ENCODE measurements around the gene FAM117A. TPM values are rescaled to one million over a fixed set of nuclear protein-coding genes. Genes with fewer than 3 reads are reported as not detected.
"Not testable (repeated sequence)": the region's sequence is repeated elsewhere in the genome, so short reads cannot be mapped to it uniquely, and the experiment has no call there.

FAM117A gene
- total RNA-seq, 2 experiments from 2014 or later: 31.6 to 44.9 TPM

DNA sequence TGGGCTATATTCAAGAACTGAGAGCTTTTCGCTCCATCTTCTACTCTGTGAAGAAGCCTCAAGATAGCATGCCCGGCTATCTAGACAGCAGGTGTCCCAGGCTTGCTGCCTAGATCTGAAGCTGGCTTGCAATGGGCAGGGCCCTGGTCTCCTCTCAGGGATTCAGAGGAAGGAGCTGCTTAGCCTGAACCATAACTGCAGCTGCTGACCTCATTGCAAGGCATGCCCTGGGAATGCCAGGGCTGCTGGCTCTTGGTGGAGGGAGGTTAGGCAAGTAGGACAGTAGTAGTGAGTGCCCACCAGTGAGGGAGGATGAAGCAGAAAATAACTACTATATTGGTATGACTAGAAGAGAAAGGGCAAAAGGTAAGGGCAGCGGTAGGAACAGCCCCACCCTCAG, 34.9 kb downstream of the FAM117A start:
- H3K27me3 Mint-ChIP-seq: no peaks in the 10 kb centered on the region
- H3K9me3 Mint-ChIP-seq (ENCODE audit: low read depth): no peaks in the 10 kb centered on the region
- H3K27ac Mint-ChIP-seq: peak overlapping the region; percentile 33
- no peak for ATAC-seq
- no peak for DNase-seq
- H3K36me3 Mint-ChIP-seq: peaks cover 63% of the 10 kb centered on the region
- peaks cover 50% of the 10 kb centered on the region for H3K4me1 Mint-ChIP-seq
- CTCF ChIA-PET: interaction anchor here (1.2 to 2.5 kb wide), 4 partner anchors 14 to 28 kb away, joined by 3 to 9 read pairs (median 4); partner anchors contain the start of gene SLC35B1
- no peak overlapping the region for H3K4me3 Mint-ChIP-seq

DNA sequence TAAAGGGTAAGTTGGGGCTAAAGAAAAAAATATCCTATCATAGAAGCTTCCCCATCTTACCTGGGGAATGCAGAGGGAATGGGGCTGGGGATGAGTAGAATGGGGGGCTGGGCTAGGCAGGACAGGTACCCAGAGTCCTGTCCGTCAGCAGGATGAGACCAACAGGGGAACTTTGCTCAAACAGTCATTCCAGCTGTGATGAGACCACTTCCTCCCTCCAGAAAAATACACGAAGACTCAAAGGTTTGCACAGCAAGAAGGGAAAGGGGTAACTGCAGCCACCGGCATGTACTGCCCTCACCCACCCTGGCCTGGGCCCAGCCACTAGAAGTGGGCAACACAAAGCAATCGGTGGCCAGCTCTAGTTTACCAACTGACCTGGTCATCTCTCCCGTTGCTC, 35.5 kb downstream of the FAM117A start:
- Mint-ChIP-seq H3K27me3 (no peaks in the 10 kb centered on the region), H3K36me3 (peaks cover 62% of the 10 kb centered on the region), H3K4me1 (peaks cover 50% of the 10 kb centered on the region), H3K4me3 (no peak overlapping the region), H3K9me3 (ENCODE audit: low read depth) (no peaks in the 10 kb centered on the region), H3K27ac (peak overlapping the region; percentile 33)
- CTCF ChIA-PET: interaction anchor here (1.0 to 2.5 kb wide), 5 partner anchors 13 to 44 kb away, joined by 3 to 9 read pairs (median 3); partner anchors contain the start of gene SLC35B1
- ATAC-seq (no peak), DNase-seq (no peak)

DNA sequence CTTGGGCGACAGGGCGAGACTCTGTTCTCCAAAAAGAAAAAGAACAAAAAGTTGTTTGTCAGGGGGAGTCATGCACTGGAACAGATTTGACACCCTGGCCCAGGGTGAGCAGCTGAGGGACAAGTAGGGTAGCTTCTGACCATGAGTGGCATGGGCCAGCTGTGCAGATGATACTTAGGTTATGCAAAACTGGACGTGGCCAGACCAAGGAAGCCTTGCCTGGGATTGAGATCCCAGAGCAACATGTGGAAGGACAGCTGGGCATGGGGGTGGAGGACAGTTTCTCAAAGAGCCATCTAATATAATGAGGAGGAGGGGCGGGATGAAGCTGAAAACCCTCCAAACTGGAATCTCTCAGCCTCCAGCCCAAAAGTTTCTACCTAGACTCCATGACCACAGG, 36.6 kb downstream of the FAM117A start:
- Mint-ChIP-seq H3K4me3 (no peak overlapping the region), H3K9me3 (ENCODE audit: low read depth) (no peaks in the 10 kb centered on the region), H3K4me1 (peaks cover 42% of the 10 kb centered on the region), H3K27ac (no peak overlapping the region), H3K27me3 (no peaks in the 10 kb centered on the region), H3K36me3 (peaks cover 55% of the 10 kb centered on the region)
- CTCF ChIA-PET: interaction anchor here (0.6 to 2.2 kb wide), 3 partner anchors 19 to 45 kb away, joined by 3 to 8 read pairs (median 3); partner anchors contain the start of gene SLC35B1
- no peak for DNase-seq
- ATAC-seq: no peak

DNA sequence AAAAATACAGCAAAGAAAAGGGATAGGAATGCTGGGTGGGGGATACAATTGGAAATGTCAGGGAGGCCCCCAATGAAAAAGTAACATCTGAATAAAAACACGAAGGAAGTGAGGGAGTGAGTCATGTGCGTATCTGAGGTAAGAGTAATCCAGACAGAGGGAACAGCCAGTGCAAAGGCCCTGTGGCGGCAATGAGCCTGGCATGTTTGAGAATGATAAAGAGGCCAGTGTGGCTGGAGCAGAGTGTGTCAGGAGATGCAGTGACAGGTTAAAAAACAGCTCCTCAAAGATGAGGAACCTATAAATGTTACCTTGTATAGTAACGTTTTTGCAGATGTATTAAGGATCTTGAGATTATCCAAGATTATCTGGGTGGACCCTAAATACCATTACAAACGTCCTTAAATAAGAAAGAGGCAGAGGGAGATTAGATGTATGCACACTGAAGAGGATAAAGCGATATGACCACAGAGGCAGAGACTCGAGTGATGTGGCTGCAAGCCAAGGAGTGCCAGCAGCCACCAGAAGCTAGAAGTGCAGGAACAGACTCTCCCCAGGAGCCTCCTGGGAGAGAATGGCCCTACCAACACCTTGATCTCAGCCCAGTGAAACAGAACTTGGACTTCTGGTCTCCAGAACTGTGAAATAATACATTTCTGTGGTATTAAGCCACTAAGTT, 38.3 kb downstream of the FAM117A start:
- CTCF ChIA-PET: interaction anchor here (1.0 kb wide), 1 partner anchor 21 kb away, joined by 3 read pairs; no protein-coding TSS in a partner anchor
- DNase-seq: no peak
- peaks cover 48% of the 10 kb centered on the region for H3K36me3 Mint-ChIP-seq

DNA sequence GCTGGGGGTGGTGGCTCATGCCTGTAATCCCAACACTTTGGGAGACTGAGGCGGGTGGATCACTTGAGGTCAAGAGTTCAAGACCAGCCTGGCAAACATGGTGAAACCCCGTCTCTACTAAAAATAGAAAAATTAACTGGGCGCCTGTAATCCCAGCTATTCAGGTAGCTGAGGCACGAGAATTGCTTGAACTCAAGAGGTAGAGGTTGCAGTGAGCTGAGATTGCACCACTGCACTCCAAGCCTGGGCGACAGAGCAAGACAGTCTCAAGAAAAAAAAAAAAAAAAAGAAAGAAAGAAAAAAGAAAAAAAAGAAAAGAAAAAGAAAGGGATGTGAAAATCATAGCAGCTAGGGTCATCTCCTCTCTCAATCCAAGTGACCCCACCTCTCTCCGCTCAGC, 39.4 kb downstream of the FAM117A start:
- H3K4me3 Mint-ChIP-seq; H3K27ac Mint-ChIP-seq; H3K9me3 Mint-ChIP-seq (ENCODE audit: low read depth); DNase-seq; H3K27me3 Mint-ChIP-seq; ATAC-seq: not testable (repeated sequence)
- Mint-ChIP-seq H3K36me3 (peaks cover 50% of the 10 kb centered on the region), H3K4me1 (peaks cover 26% of the 10 kb centered on the region)
- CTCF ChIA-PET: interaction anchor here (0.9 to 1.4 kb wide), 2 partner anchors 10 to 15 kb away, joined by 3 to 5 read pairs; no protein-coding TSS in a partner anchor

More for the DNA sequence above, 38.3 kb downstream of the FAM117A start:
- H3K27me3 Mint-ChIP-seq: no peaks in the 10 kb centered on the region
- H3K27ac Mint-ChIP-seq: no peak overlapping the region
- H3K4me3 Mint-ChIP-seq: no peak overlapping the region
- no peaks in the 10 kb centered on the region for H3K9me3 Mint-ChIP-seq (ENCODE audit: low read depth)
- ATAC-seq: no peak
- peaks cover 32% of the 10 kb centered on the region for H3K4me1 Mint-ChIP-seq

DNA sequence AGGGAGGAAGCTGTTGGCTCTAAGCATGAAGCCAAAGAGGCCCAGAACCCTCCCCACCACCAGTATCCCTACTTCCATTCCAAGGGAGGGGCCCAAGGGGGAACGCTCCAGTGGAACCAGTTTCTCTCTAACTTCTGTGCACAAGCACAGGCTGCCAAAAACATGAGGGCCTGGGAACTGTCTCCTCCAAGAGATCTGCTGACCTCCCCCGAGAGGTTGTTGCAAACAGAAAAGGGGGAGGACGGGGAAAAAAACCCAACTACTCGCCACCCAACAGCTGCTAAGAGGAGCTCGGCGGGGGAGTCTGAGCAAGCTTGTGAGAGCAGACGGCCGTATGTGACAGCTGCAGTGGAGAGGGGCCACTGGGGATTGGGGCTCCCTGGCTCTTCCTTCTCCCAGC, 40.5 kb downstream of the FAM117A start:
- H3K36me3 Mint-ChIP-seq: peaks cover 50% of the 10 kb centered on the region
- H3K4me1 Mint-ChIP-seq: peaks cover 18% of the 10 kb centered on the region
- no peaks in the 10 kb centered on the region for H3K27me3 Mint-ChIP-seq
- CTCF ChIA-PET: interaction anchor here (1.4 kb wide), 1 partner anchor 16 kb away, joined by 5 read pairs; no protein-coding TSS in a partner anchor
- no peak overlapping the region for H3K4me3 Mint-ChIP-seq
- no peak overlapping the region for H3K27ac Mint-ChIP-seq
- no peak for ATAC-seq
- no peak for DNase-seq
- no peaks in the 10 kb centered on the region for H3K9me3 Mint-ChIP-seq (ENCODE audit: low read depth)

DNA sequence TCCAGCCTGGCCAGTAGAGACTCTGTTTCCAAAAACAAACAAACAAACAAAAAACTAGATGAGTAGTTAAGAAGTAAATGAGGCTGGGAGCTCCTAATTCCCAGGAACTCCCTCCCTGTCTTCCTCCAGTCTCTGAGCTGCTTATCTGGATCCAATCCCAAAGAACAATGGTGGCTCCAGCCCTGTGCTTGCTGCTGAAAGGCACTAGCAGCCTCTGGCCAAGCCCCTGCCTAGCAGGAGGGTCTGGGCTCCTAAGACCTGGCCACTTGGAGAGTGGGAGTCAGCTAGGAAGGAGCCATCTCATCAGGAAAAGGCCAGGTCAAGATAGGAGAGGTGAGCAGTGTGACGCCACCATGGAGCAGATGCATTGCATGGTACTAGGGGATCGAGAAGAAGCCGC, 41.9 kb downstream of the FAM117A start:
- ATAC-seq: no peak
- H3K27ac Mint-ChIP-seq: no peak overlapping the region
- CTCF ChIA-PET: interaction anchor here (1.0 to 1.5 kb wide), 3 partner anchors 152 to 275 kb away, joined by 3 to 5 read pairs (median 3); no protein-coding TSS in a partner anchor

DNA sequence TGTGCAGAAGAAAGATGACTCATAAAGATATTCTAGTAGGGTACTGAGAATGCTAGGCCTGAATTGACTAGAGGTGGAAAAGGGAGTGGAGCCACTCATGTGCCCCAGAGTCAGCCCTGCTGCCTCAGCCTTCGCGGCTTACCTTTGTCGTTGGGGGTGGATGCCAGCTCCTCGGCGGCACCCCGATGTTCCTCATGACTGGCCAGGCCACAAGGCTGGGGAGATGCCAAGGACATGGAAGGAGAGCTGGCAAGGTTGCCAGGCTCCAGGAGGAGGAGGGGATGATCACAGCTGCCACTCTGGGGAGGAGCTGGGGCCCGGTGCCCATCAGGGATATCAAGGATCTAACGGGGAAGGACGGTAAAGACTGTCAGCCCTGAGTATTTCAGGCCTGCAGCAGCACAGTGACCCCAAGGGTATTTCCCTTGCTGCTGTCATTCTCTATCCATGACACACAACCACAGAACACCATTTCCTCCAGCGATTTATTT, 46.5 kb downstream of the FAM117A start:
- ATAC-seq (peak; percentile 54), DNase-seq (peak; percentile 61)
- Mint-ChIP-seq H3K27me3 (no peaks in the 10 kb centered on the region), H3K9me3 (ENCODE audit: low read depth) (no peaks in the 10 kb centered on the region), H3K4me3 (no peak overlapping the region), H3K27ac (peak overlapping the region; percentile 84), H3K36me3 (peaks cover 56% of the 10 kb centered on the region), H3K4me1 (peaks cover 48% of the 10 kb centered on the region)
- CTCF ChIA-PET: interaction anchor here (0.8 to 5.0 kb wide), 7 partner anchors 9 to 280 kb away, joined by 3 to 27 read pairs (median 6); partner anchors contain the start of genes FAM117A and SLC35B1

More for the DNA sequence above, 41.9 kb downstream of the FAM117A start:
- DNase-seq: no peak
- Mint-ChIP-seq H3K36me3 (peaks cover 54% of the 10 kb centered on the region), H3K4me3 (no peak overlapping the region), H3K27me3 (no peaks in the 10 kb centered on the region), H3K9me3 (ENCODE audit: low read depth) (no peaks in the 10 kb centered on the region), H3K4me1 (peaks cover 24% of the 10 kb centered on the region)

DNA sequence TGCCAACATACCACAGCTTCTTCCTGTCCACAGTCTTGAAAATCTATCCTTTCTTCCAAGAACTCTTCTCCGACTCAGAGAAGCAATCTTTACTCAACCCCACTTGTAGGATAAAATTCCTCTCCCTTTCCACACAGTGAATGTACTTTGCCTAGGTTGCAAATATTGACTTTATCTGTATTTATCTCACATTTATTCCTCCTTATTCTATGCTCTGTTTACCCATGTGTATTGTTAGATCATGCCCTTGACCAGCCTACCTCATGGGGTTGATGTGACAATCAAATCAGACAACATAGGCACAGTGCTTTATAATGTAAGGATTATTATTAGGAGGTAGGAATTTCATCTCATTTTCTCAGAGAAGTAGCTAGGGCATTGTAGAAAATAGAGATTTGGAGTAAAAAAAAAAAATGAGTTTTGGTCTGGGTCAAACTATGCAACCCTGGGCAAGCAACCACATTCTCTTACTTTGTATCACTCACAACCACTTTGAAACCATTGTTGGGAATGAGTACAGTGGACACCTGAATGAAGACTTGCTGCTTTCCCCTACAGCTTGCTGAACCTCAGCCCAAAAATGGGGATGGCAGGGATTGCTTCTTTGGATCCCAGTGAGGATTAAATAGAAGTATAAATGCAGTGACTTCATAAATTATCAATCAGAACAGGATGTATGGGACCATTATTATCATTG, 47.1 kb downstream of the FAM117A start:
- peak overlapping the region; percentile 84 for H3K27ac Mint-ChIP-seq
- H3K4me1 Mint-ChIP-seq: peaks cover 48% of the 10 kb centered on the region
- H3K9me3 Mint-ChIP-seq (ENCODE audit: low read depth): no peaks in the 10 kb centered on the region
- no peak for ATAC-seq
- CTCF ChIA-PET: interaction anchor here (0.8 to 33.6 kb wide), 11 partner anchors 9 to 281 kb away, joined by 3 to 734 read pairs (median 11); partner anchors contain the start of genes FAM117A, NXPH3 and SLC35B1
- no peaks in the 10 kb centered on the region for H3K27me3 Mint-ChIP-seq
- no peak overlapping the region for H3K4me3 Mint-ChIP-seq
- peaks cover 56% of the 10 kb centered on the region for H3K36me3 Mint-ChIP-seq
- DNase-seq: no peak

DNA sequence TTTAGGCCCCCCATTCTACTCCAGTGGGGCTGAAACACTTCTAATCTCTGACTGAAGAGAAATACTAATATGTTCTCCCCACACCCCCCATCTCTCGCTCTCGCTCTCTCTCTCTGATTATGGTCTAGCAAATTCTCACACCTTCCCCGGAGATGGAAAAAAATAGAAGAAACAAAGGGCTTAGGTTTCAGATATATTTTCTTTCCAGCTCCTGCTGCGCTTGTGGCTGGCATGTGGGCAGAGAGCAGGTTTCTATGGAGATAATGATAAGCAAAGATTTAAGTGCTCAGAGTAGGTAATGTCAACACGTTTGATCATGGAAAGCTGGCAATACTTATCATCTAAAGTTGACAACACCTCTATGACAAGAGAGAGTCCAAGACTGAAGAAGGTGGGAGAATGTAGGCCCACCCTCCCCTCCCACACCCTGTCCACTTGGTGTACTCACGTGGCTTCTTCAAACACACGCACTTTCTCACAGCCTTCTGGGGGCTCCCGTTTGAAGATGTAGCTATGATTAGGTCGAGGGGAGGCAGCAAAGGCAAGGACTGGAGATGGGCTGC, 48.1 kb downstream of the FAM117A start:
- Mint-ChIP-seq H3K4me3 (peak overlapping the region; percentile 18), H3K27ac (peak overlapping the region; percentile 84), H3K9me3 (ENCODE audit: low read depth) (no peaks in the 10 kb centered on the region), H3K36me3 (peaks cover 53% of the 10 kb centered on the region), H3K27me3 (no peaks in the 10 kb centered on the region), H3K4me1 (peaks cover 48% of the 10 kb centered on the region)
- CTCF ChIA-PET: interaction anchor here (0.9 to 33.6 kb wide), 21 partner anchors 8 to 308 kb away, joined by 3 to 734 read pairs (median 6); partner anchors contain the start of genes FAM117A, KAT7, NXPH3 and SLC35B1
- peak; percentile 54 for ATAC-seq
- peak; percentile 61 for DNase-seq

DNA sequence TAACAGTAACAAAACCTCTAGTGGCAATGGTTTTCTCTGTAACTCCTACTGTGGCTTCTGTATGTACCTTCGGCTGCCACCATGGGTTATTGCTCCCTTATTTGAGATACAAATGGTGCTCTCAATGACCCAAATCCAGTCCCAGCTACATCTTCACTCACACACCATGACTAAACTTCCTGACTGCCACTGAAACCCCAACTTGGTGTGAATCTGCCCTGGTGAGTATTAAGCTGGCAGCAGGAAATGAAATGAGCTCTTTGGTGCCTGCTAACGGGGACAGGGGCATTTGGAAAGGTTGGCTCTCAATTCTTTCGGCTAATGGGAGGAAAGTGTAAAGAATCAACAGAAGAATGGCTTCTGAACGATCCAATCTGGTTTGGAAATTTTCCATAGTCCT, 48.7 kb downstream of the FAM117A start:
- ATAC-seq (peak; percentile 55), DNase-seq (peak; percentile 61)
- Mint-ChIP-seq H3K36me3 (peaks cover 53% of the 10 kb centered on the region), H3K4me1 (peaks cover 48% of the 10 kb centered on the region), H3K27me3 (no peaks in the 10 kb centered on the region), H3K27ac (peak overlapping the region; percentile 84), H3K4me3 (no peak overlapping the region), H3K9me3 (ENCODE audit: low read depth) (no peaks in the 10 kb centered on the region)
- CTCF ChIA-PET: interaction anchor here (0.8 to 33.6 kb wide), 24 partner anchors 9 to 308 kb away, joined by 3 to 734 read pairs (median 4); partner anchors contain the start of genes FAM117A, KAT7 and NXPH3

DNA sequence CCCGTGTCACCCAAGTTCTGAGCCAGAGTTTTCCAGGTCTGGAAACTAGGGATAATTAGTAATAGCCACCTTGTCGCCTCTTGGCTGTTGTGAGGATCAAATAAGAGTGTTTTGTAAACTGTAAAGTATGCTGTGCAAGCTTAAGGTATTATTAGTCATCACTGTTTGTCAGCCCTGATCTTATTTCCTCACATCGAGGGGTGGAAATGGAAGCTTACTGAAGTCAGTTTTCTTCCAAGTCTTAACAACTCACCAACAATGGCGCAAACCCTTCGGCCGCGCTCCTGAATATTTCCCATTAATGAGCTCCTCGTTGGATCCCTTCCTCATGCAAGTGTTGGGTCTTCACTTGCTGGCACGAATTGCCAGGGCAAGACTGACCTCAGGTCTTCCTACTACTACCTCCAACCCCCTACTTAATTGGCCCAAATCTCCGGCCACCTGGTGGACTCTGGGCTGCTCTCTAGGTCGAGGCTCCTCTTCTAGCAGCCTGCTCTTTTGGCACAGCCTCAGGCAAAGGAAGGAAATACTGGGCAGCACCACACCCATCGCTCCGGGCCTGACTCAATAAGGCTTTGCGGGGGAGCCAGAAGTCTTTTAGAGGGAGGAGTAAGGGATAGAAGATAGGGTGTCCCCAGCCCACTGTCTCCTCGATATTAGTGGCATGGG, 55.3 kb downstream of the FAM117A start:
- no peak for DNase-seq
- Mint-ChIP-seq H3K4me1 (peaks cover 43% of the 10 kb centered on the region), H3K27me3 (no peaks in the 10 kb centered on the region), H3K4me3 (peak overlapping the region; percentile 89), H3K36me3 (peaks cover 24% of the 10 kb centered on the region), H3K27ac (peak overlapping the region; percentile 96), H3K9me3 (ENCODE audit: low read depth) (no peaks in the 10 kb centered on the region)
- ATAC-seq: no peak
- CTCF ChIA-PET: interaction anchor here (0.7 to 33.6 kb wide), 34 partner anchors 8 to 386 kb away, joined by 3 to 734 read pairs (median 5); partner anchors contain the start of genes FAM117A, KAT7, NXPH3 and TAC4
